Activated T-helper 1 cell treated with Interleukin-2 at 50 U/mL for 16 hours (primary cell): ENCODE data around the gene TBC1D5.
"Not testable (repeated sequence)": the region's sequence is repeated elsewhere in the genome, so short reads cannot be mapped to it uniquely, and the experiment has no call there.

Source experiments
- DNase-seq: peaks from one replicate; pipeline ENCODE4 v3.0.0-alpha.2; 2020; ENCODE audit warnings: low read depth

Gene TBC1D5

DNA sequence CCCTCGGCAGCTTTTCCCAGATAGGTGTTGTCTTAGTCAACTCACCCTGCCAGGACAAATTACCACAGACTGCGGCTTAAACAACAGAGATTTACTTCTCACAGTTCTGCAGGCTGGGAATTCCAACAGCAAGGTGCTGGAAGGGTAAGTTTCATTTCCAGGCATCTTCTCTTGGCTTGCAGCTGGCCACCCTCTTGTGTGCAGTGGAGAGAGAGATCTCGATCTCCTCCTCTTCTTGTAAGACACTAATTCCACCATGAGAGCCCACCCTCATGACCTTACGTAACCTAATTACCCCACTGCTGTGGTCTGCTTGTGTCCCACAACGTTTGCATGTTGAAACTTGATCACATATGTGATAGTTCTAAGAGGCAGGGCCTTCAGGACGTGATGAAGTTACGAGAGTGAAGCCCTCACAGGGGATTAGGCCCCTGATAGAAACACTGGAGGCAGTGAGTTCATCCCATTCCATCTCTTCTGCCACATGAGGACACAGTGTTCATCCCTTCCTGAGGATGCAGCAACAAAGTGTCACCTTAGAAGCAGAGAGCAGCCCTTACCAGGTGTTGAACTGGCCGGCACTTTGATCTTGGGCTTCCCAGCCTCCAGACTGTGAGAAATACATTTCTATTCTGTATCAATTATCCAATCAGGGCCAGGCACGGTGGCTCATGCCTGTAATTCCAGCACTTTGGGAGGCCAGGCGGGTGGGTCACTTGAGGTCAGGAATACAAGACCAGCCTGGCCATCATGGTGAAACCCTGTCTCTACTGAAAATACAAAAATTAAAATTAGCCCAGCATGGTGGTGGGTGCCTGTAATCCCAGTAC is 609.9 kb downstream of the TBC1D5 start:
- no peak for DNase-seq

DNA sequence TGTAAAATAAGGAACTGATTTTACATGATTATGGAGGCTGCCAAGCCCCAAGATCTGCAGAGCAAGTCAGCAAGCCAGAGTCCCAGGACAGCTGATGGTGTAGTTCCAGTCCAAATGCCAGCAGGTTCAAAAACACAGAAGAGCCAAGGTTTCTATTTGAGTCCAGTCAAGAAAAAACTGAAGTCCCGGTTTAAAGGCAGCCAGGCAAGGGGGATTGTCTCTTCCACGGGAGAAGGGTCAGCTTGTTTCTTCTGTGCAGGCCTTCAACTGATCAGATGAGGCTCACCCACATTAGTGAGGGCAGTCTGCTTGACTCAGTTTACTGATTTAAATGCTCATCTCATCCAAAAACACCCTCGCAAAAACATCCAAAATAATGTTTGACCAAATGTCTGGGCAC is 611.5 kb downstream of the TBC1D5 start:
- no peak for DNase-seq

DNA sequence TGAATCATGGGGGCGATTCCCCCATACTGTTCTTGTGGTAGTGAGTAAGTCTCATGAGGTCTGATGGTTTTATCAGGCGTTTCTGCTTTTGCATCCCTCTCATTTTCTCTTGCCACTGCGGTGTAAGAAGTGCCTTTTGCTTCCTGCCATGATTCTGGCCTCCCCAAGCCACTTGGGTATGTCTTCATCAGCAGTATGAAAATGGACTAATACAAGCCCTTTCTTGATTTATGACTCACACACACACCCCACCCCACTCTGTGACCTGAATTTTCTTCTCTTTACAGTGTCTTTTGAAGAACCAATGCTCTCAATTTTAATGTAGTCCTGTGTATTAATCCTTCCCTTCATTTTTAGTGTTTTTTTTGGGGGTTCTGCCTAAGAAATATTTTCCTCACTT is 612.9 kb downstream of the TBC1D5 start:
- no peak for DNase-seq

DNA sequence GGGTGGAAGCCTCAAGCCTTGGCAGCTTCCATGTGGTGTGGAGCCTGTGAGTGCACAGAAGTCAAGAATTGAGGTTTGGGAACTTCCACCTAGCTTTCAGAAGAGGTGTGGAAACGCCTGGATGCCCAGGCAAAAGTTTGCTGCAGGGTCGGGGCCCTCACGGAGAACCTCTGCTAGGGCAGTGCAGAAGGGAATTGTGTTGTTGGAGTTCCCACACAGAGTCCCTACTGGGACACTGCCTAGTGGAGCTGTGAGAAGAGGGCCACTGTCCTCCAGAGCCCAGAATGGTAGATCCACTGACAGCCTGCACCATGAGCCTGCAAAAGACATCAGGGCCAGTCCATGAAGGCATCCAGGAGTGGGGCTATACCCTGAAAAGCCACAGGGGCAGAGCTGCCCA is 613.8 kb downstream of the TBC1D5 start:
- DNase-seq: not testable (repeated sequence)

DNA sequence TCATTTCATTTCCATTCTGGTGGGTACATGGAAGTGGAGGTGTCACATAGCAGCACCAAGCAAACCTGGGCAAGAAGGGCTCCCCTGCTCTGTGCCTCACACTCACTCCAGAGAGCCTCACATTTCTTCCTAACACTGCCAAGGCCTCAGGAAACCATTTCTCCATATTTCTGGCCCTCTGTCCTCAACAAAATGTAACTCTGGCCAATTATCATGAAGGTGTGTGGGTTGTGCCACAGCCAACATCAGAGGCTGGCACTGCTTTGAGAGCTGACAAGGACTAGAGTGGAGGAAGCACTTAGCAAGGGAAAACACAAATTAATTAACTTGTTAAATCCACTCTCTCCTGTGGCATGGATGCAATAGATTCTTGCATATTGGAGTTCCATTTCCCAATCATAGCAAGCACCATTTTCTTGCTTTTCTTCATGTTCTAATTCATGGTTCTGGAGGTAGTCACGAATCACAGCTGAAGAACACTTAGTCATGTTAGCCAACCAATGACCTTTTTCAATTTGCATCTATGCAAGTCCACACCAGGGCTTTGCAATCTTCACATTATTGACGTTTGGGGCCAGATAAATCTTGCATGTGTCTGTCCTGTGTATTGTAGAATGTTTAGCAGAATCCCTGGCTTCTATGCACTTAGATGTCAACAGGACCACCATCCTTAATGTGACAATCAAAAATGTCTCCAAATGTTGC is 616.5 kb downstream of the TBC1D5 start:
- DNase-seq: no peak

DNA sequence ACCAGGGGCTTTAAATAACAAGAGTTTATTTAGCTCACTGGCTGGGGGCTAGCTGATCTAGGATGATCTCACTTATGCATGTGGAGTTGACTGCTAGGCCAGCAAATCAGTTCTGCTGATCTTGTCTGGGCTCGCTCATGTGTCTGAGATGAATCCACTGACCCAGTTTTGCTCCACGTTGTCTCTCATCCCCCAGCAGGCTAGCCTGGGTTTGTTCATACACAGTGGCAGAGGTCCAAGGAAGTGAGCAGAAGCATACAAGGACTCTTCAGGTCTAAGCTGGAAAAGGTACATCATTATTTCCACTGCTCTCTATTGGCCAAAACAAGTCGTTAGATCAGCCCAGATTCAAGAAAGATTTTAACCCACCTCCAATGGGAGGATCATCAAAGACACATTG is 619.7 kb downstream of the TBC1D5 start:
- no peak for DNase-seq

DNA sequence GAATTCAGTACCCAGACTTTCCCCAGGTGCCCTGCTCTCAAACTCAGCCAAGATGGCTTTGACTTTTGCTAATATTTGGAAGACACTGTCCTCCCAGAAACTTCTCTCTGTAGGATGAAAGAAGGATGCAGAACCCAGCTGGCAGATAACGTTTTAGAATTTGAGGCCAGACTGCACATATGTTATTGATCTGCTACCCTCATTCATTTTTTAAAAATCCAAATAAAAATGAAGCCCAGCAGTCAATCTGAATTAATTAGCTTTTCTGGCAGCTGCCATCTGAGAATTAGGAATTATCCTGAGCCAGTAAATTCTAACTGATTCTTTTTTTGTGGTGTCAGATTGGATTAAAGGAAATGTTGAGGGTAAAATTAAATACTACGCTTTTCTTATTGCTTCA is 621.1 kb downstream of the TBC1D5 start:
- DNase-seq: no peak

DNA sequence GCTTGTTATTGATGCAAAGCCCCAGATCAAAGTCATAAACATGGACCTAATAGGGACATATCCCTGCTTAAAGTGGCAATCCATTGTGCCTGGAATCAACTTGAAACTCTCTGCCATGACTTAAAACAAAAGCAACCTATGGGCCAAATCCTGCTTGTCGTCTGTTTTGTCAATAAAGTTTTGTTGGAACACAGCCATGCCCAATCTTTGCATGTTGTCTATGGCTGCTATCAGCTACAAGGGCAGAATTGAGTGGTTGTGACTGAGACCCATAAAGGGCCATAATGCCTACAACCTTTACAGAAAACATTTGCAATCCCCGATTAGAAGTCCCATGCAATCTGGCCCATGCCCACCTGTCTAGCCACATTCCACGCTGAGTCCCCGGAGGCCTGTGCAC is 622.3 kb downstream of the TBC1D5 start:
- no peak for DNase-seq

DNA sequence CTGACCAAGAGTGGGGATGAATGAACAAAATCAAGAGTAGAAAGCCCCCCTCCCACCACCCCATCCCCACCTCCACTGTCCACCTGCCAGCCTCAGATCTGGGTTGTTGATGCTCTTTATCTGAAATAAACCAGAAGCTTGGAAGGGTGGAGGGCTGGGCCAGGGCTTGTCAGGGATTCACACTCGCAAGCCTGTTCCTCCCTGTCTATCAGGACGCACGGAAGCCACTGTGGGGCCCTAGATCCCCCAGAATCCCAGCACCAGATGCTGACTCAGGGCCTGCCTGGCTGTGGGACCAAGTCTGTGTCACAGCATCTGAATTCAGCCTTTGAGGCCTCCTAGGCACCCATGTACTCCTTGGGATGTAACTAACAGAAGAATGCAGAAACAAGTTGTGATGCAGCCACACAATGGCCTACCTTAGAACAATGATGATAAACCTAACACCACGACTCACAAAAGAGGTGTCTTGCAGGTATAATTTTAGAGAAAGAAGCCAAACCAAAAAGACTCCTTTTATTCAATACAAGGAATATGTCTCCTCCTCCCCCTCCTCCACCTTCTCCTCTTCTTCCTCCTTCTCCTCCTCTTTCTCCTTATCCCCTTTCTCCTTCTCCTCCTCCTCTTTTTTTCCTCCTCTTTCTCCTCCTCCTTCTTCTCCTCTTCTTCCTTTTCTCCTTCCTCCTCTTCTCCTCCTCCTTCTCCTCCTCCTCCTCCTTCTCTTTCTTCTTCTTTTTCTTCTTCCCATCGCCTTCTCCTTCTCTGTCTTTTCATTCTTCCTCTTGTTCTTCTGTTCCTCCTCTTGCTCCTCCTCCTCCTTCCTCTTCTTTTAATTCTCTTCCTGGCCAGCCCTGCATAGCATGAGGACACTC is 623.0 kb downstream of the TBC1D5 start:
- no peak for DNase-seq

DNA sequence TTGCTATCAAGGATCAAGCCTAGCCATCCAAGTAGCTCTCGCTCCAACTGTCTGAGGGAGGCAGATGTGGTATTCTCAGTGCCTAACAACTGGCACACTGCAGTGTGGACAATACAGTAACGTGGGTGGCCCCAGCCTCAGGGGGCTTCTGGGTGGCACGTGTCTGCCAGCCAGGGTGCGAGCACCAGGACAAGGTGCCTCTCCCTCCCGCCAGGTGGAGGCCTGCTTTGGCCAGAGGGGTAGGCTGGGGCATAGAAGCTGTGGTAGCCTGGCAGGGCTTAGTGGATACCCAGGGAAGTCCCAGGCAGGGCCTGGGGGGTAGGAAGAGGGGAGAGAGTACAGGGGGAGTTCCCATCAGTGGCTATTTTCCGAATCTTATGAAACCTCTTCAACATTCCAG is 623.7 kb downstream of the TBC1D5 start:
- no peak for DNase-seq

DNA sequence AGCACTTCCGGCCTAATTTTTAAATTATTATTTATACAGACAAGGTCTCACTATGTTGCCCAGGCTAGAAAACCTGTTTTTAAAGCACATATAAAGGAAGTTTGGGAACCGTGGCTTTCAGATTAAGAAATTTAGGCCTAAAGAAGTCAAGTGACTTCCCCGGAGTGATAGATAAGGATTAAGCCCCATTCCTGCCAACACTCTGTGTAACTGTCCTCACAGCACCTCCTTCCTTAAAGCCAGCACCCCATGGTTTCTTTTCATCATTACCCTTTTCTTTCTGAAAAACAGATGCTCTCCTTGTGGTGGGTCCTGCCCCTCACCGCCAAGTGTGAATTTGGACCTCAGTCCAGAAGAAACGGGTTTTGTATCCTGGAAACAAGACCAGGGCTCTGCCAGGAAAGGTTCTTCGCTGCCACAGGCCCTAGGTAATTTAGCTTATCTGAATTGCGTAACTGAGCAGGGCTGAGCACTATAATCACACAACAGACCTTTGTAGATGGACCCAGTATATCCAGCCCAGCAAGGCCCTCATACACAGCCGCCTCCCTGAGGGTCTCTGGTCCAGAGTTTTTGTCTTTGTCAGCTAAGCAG is 626.3 kb downstream of the TBC1D5 start:
- DNase-seq: no peak

DNA sequence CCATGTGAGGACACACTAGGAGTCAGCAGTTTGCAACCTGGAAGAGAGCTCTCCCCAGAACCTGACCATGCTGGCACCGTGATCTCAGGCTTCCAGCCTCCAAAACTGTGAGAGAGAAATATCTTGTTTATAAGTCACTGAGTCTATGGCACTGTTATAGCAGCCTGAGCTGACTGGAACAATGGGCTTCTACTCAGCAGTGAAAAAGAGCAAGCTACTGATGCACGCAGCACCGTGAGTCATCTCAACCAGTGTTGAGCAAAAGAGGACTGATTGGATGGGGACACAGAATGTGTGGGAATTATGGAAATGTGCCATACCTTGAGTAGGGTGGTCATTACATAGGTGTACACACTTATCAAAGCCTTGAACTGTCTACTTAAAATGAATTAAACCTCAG is 627.2 kb downstream of the TBC1D5 start:
- DNase-seq: no peak

DNA sequence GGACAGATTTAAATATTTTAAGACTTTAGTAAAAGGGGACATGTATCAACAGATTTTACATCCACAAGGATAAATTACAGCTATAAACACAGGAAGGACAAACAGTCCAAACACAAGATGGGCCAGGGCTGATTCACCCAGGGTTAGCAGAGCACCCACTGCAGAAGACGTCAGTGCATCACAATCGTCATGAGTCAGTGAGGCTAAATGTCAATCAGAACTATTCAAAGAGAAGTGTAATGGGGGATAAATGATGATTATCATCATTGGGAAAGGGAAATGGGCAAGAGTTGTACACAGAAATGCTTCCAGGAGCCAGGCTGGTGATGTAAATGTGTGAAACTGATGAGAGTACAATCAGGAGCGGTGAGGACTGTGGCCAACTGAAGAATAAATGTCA is 630.8 kb downstream of the TBC1D5 start:
- no peak for DNase-seq

DNA sequence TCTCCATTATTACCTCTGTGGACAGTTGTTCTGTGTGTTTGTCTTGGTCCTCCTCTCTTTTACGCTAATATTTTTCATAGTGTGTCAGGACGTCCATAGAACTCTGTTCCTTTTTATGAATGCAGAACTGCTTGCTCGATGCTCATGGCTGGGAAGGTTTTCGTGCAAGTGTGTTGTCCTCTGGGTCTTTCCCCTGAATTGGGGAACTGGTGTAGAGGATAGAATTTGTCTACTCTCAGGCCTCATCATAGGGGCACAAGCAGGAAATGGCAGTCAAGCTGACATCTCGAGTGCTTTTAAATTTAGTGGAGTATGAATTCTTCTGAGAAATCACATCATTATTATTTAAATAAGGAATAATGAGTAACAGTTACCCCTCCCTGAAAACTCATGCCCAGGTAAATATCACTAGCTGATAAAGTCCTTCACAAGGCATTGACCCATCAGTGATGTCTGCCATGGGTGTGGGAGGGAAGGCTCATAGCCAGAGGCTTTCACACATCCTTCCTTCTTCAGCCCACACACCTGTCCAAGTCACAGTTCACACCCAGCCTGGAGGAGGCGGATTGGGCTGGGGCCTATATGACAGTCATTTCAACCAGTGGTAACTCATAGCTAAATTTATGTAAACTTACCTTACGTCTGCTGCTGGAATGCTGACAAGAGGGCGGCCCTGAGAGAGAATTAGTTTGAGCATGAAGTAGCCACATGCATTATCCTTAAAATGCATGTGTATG is 631.6 kb downstream of the TBC1D5 start:
- DNase-seq: no peak
